ENCODE measurements around the gene RFLNA.

GRCh38 chr12:124264089-124264795 lies 30.7 kb upstream of the RFLNA start:
- TF ChIP-seq CTCF (IDR thresholded peaks at IDR 0.05) (no peak), POLR2A (IDR thresholded peaks at IDR 0.05) (no peak)

Data from uterus (tissue), 2 donors.